Measurements from ENCODE around the gene FCER1A. TPM values are rescaled to one million over a fixed set of nuclear protein-coding genes. Genes with fewer than 3 reads are reported as not detected.

The FCER1A gene
- total RNA-seq, 4 donors from 2014 or later, result 3.6 to 3.9 TPM; not detected in 2

- Histone ChIP-seq H3K9me3 (no peaks in the 10 kb centered on the region), H3K4me3 (no peak overlapping the region), H3K27ac (no peak overlapping the region), H3K36me3 (no peaks in the 10 kb centered on the region), H3K4me1 (no peaks in the 10 kb centered on the region), H3K27me3 (no peaks in the 10 kb centered on the region)
- no peak for DNase-seq (ENCODE audit: low spot score in 2 of 2)
- TF ChIP-seq POLR2A (IDR thresholded peaks at IDR 0.05) (no peak), EP300 (IDR thresholded peaks at IDR 0.05) (no peak)
- TF ChIP-seq, protein P1, sequence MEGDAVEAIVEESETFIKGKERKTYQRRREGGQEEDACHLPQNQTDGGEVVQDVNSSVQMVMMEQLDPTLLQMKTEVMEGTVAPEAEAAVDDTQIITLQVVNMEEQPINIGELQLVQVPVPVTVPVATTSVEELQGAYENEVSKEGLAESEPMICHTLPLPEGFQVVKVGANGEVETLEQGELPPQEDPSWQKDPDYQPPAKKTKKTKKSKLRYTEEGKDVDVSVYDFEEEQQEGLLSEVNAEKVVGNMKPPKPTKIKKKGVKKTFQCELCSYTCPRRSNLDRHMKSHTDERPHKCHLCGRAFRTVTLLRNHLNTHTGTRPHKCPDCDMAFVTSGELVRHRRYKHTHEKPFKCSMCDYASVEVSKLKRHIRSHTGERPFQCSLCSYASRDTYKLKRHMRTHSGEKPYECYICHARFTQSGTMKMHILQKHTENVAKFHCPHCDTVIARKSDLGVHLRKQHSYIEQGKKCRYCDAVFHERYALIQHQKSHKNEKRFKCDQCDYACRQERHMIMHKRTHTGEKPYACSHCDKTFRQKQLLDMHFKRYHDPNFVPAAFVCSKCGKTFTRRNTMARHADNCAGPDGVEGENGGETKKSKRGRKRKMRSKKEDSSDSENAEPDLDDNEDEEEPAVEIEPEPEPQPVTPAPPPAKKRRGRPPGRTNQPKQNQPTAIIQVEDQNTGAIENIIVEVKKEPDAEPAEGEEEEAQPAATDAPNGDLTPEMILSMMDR (IDR thresholded peaks at IDR 0.05), result no peak
- 53 to 67% methylated on average over 8 of the region's 8 CpGs for WGBS, 2 donors
Measured at GRCh38 chr1:159318784-159319551, 16.8 kb downstream of the FCER1A start.

DNA sequence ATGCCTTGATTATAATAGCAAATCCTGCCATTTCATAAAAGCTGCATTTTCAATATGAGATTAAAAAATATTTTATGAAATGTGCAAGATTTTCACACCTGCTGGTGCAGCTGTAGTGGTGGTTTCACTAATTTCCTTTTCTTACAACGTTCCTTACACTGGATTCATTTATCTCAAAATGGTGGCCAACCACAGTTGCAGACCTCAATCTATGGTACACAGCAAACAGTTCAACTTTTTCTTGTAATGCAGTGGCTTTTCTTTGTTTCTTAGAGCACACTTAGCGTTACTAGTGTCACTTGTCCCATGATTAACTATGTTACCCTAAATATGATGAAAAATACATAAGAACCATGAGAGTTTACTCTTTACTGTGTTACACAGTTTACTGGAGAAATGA is 32.7 kb downstream of the FCER1A start:
- Histone ChIP-seq H3K27ac (no peak overlapping the region), H3K27me3 (no peaks in the 10 kb centered on the region), H3K4me3 (no peak overlapping the region), H3K36me3 (no peaks in the 10 kb centered on the region), H3K4me1 (no peaks in the 10 kb centered on the region), H3K9me3 (peaks cover 0 to 10% (median 0%) of the 10 kb centered on the region in 4 donors)
- WGBS, 2 donors, result 76 to 87% methylated on average over 2 of the region's 2 CpGs
- TF ChIP-seq, protein P1 (IDR thresholded peaks at IDR 0.05), result no peak
- no peak for TF ChIP-seq POLR2A (IDR thresholded peaks at IDR 0.05)
- no peak for TF ChIP-seq EP300 (IDR thresholded peaks at IDR 0.05)
- DNase-seq (ENCODE audit: low spot score in 2 of 2), result no peak

- H3K27me3 ChIP-seq, result no peaks in the 10 kb centered on the region
- no peak for TF ChIP-seq POLR2A (IDR thresholded peaks at IDR 0.05)
- TF ChIP-seq, protein P1 (IDR thresholded peaks at IDR 0.05), result no peak
- no peak for TF ChIP-seq EP300 (IDR thresholded peaks at IDR 0.05)
- H3K27ac ChIP-seq, result no peak overlapping the region
- no peak for DNase-seq (ENCODE audit: low spot score in 2 of 2)
- no peaks in the 10 kb centered on the region for H3K36me3 ChIP-seq
- no peaks in the 10 kb centered on the region for H3K4me1 ChIP-seq
- peaks cover 0 to 5% (median 0%) of the 10 kb centered on the region in 4 donors for H3K9me3 ChIP-seq
- no peak overlapping the region for H3K4me3 ChIP-seq
Measured at GRCh38 chr1:159338018-159338417, 35.9 kb downstream of the FCER1A start.

GRCh38 chr1:159339536-159339935 is 37.4 kb downstream of the FCER1A start:
- Histone ChIP-seq H3K27me3 (no peaks in the 10 kb centered on the region), H3K9me3 (peaks cover 0 to 5% (median 0%) of the 10 kb centered on the region in 4 donors), H3K4me1 (no peaks in the 10 kb centered on the region), H3K36me3 (no peaks in the 10 kb centered on the region), H3K4me3 (no peak overlapping the region), H3K27ac (no peak overlapping the region)
- WGBS, 2 donors, result 78 to 86% methylated on average over 1 of the region's 1 CpG
- DNase-seq (ENCODE audit: low spot score in 2 of 2), result no peak
- TF ChIP-seq POLR2A (IDR thresholded peaks at IDR 0.05), result no peak
- no peak for TF ChIP-seq EP300 (IDR thresholded peaks at IDR 0.05)
- TF ChIP-seq, protein P1 (IDR thresholded peaks at IDR 0.05), result no peak

DNA sequence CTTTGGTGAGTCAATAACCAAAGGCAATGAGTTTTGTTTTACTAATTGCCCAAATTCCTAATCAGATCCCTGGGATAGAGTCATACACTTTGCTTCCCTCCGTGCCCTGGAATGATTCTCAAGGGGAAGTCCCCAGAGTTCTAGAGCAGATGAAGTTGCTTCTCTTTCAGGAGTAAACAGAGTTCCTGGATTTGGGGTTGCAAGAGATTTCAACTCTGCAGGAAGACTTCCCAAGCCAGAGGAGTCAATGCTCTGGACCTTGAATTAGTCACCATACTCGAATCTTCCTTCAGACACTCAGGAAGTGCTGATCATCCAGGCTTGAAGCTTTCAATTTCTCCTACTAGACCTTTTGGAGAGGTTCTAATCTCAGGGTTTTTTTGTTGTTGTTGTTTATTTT is 39.6 kb downstream of the FCER1A start:
- no peak for TF ChIP-seq POLR2A (IDR thresholded peaks at IDR 0.05)
- TF ChIP-seq, protein P1 (IDR thresholded peaks at IDR 0.05), result no peak
- TF ChIP-seq EP300 (IDR thresholded peaks at IDR 0.05), result no peak
- H3K36me3 ChIP-seq, result no peaks in the 10 kb centered on the region
- H3K9me3 ChIP-seq, result no peaks in the 10 kb centered on the region
- no peak overlapping the region for H3K27ac ChIP-seq
- no peaks in the 10 kb centered on the region for H3K4me1 ChIP-seq
- H3K27me3 ChIP-seq, result no peaks in the 10 kb centered on the region
- no peak overlapping the region for H3K4me3 ChIP-seq
- 48 to 54% methylated on average over 2 of the region's 2 CpGs for WGBS, 2 donors
- no peak for DNase-seq (ENCODE audit: low spot score in 2 of 2)
